ENCODE measurements around the gene OPN1SW. TPM values are rescaled to one million over a fixed set of nuclear protein-coding genes. Genes with fewer than 3 reads are reported as not detected.

Gene OPN1SW

Small RNA genes lying within 50 kb of the gene (small RNA-seq; reads per million reads assigned to genes)
- gene RN7SL81P (ENCODE audit: insufficient read depth) = not detected

Measured in mesendoderm (in vitro differentiated cells).